GM12801 (cell line): ENCODE measurements around the gene SYT6.

ENCODE experiments used
- CTCF ChIP-seq: IDR thresholded peaks from one replicate; pipeline ENCODE4 v1.5.1; 2011; ENCODE audit warnings: control low read depth; ENCODE audit not compliant: insufficient read length; ENCODE audit errors: extremely low read depth

SYT6 gene

GRCh38 chr1:114099268-114099667 lies 54.4 kb downstream of the SYT6 start:
- TF ChIP-seq CTCF, result no peak

GRCh38 chr1:114097109-114097508 lies 56.6 kb downstream of the SYT6 start:
- TF ChIP-seq CTCF, result no peak

- no peak for TF ChIP-seq CTCF
Measured at GRCh38 chr1:114094675-114095074, 59.0 kb downstream of the SYT6 start.

GRCh38 chr1:114094363-114094634 lies 59.4 kb downstream of the SYT6 start:
- no peak for TF ChIP-seq CTCF

GRCh38 chr1:114093624-114094362 lies 59.9 kb downstream of the SYT6 start:
- no peak for TF ChIP-seq CTCF

GRCh38 chr1:114092186-114093062 lies 61.2 kb downstream of the SYT6 start:
- no peak for TF ChIP-seq CTCF

- no peak for TF ChIP-seq CTCF
Measured at GRCh38 chr1:114091711-114092110, 62.0 kb downstream of the SYT6 start.
